ENCODE results near the gene VCL.
"Not testable (repeated sequence)": the region's sequence is repeated elsewhere in the genome, so short reads cannot be mapped to it uniquely, and the experiment has no call there.

VCL gene

GRCh38 chr10:73971636-73972354, 26.1 kb upstream of the VCL start:
- no peak for DNase-seq (ENCODE audit: low spot score)

- DNase-seq (ENCODE audit: low spot score), result no peak
Observed at GRCh38 chr10:73973427-73973826, 24.5 kb upstream of the VCL start.

GRCh38 chr10:73974309-73974946, 23.5 kb upstream of the VCL start:
- no peak for DNase-seq (ENCODE audit: low spot score)

- DNase-seq (ENCODE audit: low spot score), result no peak
Observed at GRCh38 chr10:73975388-73975787, 22.5 kb upstream of the VCL start.

- no peak for DNase-seq (ENCODE audit: low spot score)
Observed at GRCh38 chr10:73979141-73979808, 18.6 kb upstream of the VCL start.

- no peak for DNase-seq (ENCODE audit: low spot score)
Observed at GRCh38 chr10:73979809-73980433, 18.0 kb upstream of the VCL start.

GRCh38 chr10:73981812-73982211, 16.1 kb upstream of the VCL start:
- no peak for DNase-seq (ENCODE audit: low spot score)

GRCh38 chr10:73983096-73984047, 14.5 kb upstream of the VCL start:
- DNase-seq (ENCODE audit: low spot score), result no peak

GRCh38 chr10:73989594-73990150, 8.2 kb upstream of the VCL start:
- no peak for DNase-seq (ENCODE audit: low spot score)

- DNase-seq (ENCODE audit: low spot score), result no peak
Observed at GRCh38 chr10:73991203-73991883, 6.6 kb upstream of the VCL start.

GRCh38 chr10:73991884-73992245, 6.1 kb upstream of the VCL start:
- DNase-seq (ENCODE audit: low spot score), result no peak

GRCh38 chr10:73992899-73993788, 4.8 kb upstream of the VCL start:
- DNase-seq (ENCODE audit: low spot score), result no peak

GRCh38 chr10:73995035-73995358, 2.9 kb upstream of the VCL start:
- no peak for DNase-seq (ENCODE audit: low spot score)

GRCh38 chr10:73997461-73997786, 492 bp upstream of the VCL start:
- no peak for DNase-seq (ENCODE audit: low spot score)

GRCh38 chr10:73998623-73998928, 660 bp downstream of the VCL start:
- no peak for DNase-seq (ENCODE audit: low spot score)

GRCh38 chr10:73998929-73999691, 1.2 kb downstream of the VCL start:
- DNase-seq (ENCODE audit: low spot score), result peak; percentile 96

- no peak for DNase-seq (ENCODE audit: low spot score)
Observed at GRCh38 chr10:73999703-74000102, 1.8 kb downstream of the VCL start.

GRCh38 chr10:74000244-74000643, 2.3 kb downstream of the VCL start:
- DNase-seq (ENCODE audit: low spot score), result not testable (repeated sequence)

- DNase-seq (ENCODE audit: low spot score), result peak; percentile 48
Observed at GRCh38 chr10:74000892-74001669, 3.2 kb downstream of the VCL start.
